A673 (cell line): Measurements from ENCODE around the gene VTI1A.

Source experiments
- CTCF ChIP-seq: fragments of 300-800, 200-600 bp; sonication (generic); conservative IDR thresholded peaks from 2 replicates; pipeline ENCODE4 v1.5.1; 2017; ENCODE audit warnings: low read depth, mild to moderate bottlenecking, antibody characterized with exemption, low read length, moderate library complexity, mixed read lengths
- EZH2 ChIP-seq: fragments of 200-600 bp; sonication (generic); IDR thresholded peaks from 2 replicates; pipeline ENCODE4 v1.6.1; 2017; ENCODE audit warnings: borderline replicate concordance, low read depth, mild to moderate bottlenecking, mixed read lengths, antibody characterized with exemption, low read length; ENCODE audit not compliant: poor library complexity, severe bottlenecking

GRCh38 chr10:112801004-112801403, 354.0 kb downstream of the VTI1A start:
- TF ChIP-seq CTCF = no peak
- no peak for TF ChIP-seq EZH2
